GM23338 (cell line): Measurements from ENCODE around the gene CALR.

Experiments used
- ETS1 ChIP-seq: IDR thresholded peaks from 2 replicates; pipeline ENCODE4 v1.6.1; 2016; ENCODE audit warnings: antibody characterized with exemption
- EZH2 ChIP-seq: fragments of 200-600 bp; sonication (generic); IDR thresholded peaks from one replicate; pipeline ENCODE4 v1.8.0; 2017; ENCODE audit warnings: antibody characterized with exemption, mild to moderate bottlenecking, low read depth; ENCODE audit not compliant: unreplicated experiment
- EZH2phosphoT487 ChIP-seq: fragments of 200-600 bp; sonication (generic); IDR thresholded peaks from one replicate; pipeline ENCODE4 v1.8.1; 2018; ENCODE audit warnings: antibody characterized with exemption; ENCODE audit not compliant: unreplicated experiment
- JUNB ChIP-seq: IDR thresholded peaks from one replicate; pipeline ENCODE4 v1.6.1; 2016; ENCODE audit warnings: antibody characterized with exemption; ENCODE audit not compliant: unreplicated experiment
- POLR2AphosphoS5 ChIP-seq: IDR thresholded peaks from 2 replicates; pipeline ENCODE4 v1.6.1; 2016; ENCODE audit warnings: antibody characterized with exemption, low read depth
- REST ChIP-seq: IDR thresholded peaks from one replicate; pipeline ENCODE4 v1.6.1; 2018; ENCODE audit warnings: antibody characterized with exemption; ENCODE audit not compliant: unreplicated experiment
- STAT1 ChIP-seq: IDR thresholded peaks from one replicate; pipeline ENCODE4 v1.6.1; 2016; ENCODE audit warnings: antibody characterized with exemption; ENCODE audit not compliant: unreplicated experiment
- ZNF114 ChIP-seq: fragments of 250-450 bp; sonication (Bioruptor Pico); IDR thresholded peaks from 2 replicates; pipeline ENCODE4 v1.5.0; 2020; ENCODE audit warnings: mild to moderate bottlenecking, moderate library complexity
- ZNF331 ChIP-seq: fragments of 250-450 bp; sonication (Bioruptor Pico); IDR thresholded peaks from 2 replicates; pipeline ENCODE4 v1.5.0; 2020; ENCODE audit warnings: low read depth, mild to moderate bottlenecking, moderate library complexity
- ZNF462 ChIP-seq: fragments of 250-450 bp; sonication (Bioruptor Pico); IDR thresholded peaks from 2 replicates; pipeline ENCODE4 v1.5.0; 2020; ENCODE audit warnings: mild to moderate bottlenecking, moderate library complexity
- TF ChIP-seq, protein P1 (sequence below), 2 experiments: fragments of 200-600 bp in 1 of 2; sonication (generic) in 1 of 2; conservative IDR thresholded peaks; 2 replicates each; pipeline versions ENCODE4 v1.5.1 to v1.6.1; 2016 to 2017; ENCODE audit warnings: antibody characterized with exemption in 2 of 2, low read depth in 2 of 2, mild to moderate bottlenecking in 2 of 2, moderate library complexity in 1 of 2

DNA sequence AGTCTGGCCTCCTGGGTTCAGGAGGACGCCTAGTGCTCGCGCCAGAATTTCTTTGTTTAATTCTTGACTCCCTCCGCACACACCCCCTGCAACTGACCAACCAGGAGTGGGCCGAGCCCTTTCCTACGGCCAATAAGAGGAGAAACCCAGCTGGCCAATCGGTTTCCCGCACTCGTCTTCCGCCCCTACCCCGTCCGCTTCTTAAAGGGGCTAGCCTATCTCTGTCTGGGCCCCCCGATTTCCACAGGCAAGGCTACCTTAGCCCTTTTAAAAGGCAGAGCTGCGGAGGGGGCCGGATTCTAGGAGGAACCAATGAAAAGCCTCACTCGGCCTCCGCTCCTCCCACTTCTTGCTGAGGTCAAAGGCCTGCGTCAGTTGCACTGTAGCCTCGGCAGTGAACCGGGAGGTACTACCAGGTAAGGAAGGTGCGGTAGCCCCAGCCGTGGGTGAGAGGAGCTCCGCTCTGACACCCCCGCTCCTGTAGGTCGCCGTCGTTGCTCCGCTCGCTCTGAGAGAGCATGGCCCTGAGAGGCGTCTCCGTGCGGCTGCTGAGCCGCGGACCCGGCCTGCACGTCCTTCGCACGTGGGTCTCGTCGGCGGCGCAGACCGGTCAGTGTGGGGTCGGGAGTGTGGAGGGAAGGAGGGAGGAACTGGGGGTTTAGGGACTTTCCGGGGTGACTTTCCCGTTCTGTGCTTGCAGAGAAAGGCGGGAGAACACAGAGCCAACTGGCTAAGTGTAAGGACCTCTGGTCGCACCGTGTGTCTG lies 47.4 kb upstream of the CALR start, which contains the start of gene GCDH:
- TF ChIP-seq, protein P1, sequence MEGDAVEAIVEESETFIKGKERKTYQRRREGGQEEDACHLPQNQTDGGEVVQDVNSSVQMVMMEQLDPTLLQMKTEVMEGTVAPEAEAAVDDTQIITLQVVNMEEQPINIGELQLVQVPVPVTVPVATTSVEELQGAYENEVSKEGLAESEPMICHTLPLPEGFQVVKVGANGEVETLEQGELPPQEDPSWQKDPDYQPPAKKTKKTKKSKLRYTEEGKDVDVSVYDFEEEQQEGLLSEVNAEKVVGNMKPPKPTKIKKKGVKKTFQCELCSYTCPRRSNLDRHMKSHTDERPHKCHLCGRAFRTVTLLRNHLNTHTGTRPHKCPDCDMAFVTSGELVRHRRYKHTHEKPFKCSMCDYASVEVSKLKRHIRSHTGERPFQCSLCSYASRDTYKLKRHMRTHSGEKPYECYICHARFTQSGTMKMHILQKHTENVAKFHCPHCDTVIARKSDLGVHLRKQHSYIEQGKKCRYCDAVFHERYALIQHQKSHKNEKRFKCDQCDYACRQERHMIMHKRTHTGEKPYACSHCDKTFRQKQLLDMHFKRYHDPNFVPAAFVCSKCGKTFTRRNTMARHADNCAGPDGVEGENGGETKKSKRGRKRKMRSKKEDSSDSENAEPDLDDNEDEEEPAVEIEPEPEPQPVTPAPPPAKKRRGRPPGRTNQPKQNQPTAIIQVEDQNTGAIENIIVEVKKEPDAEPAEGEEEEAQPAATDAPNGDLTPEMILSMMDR (conservative IDR thresholded peaks at IDR 0.05; ENCODE audit: low read depth in 2 of 2) = no peak
- no peak for TF ChIP-seq EZH2
- TF ChIP-seq POLR2AphosphoS5 = peak; percentile 77
- TF ChIP-seq EZH2phosphoT487 = no peak
- TF ChIP-seq ZNF114 (CRISPR knock-in tag) = no peak
- TF ChIP-seq STAT1 = no peak
- 0 out of 2 replicates have a peak, but pooled peaks have one; percentile 8 for TF ChIP-seq ETS1
- TF ChIP-seq ZNF462 (CRISPR knock-in tag) = no peak
- TF ChIP-seq REST = no peak
- TF ChIP-seq JUNB = no peak
- TF ChIP-seq ZNF331 = no peak
